Neural progenitor cell (in vitro differentiated cells): ENCODE measurements around the gene NUTM2D.
"Not testable (repeated sequence)": the region's sequence is repeated elsewhere in the genome, so short reads cannot be mapped to it uniquely, and the experiment has no call there.

Experiments used
- EZH2 ChIP-seq: fragments of 200-600 bp; sonication (generic); IDR thresholded peaks from 2 replicates; pipeline ENCODE4 v1.6.1; 2017; ENCODE audit warnings: antibody characterized with exemption, mild to moderate bottlenecking, moderate library complexity
- EZH2phosphoT487 ChIP-seq: fragments of 200-600 bp; sonication (generic); IDR thresholded peaks from 2 replicates; pipeline ENCODE4 v1.6.1; 2017; ENCODE audit warnings: antibody characterized with exemption
- TF ChIP-seq, protein P1 (sequence below): fragments of 200-600 bp; sonication (generic); IDR thresholded peaks from 2 replicates; pipeline ENCODE4 v1.5.1; 2017; ENCODE audit warnings: antibody characterized with exemption, mild to moderate bottlenecking

DNA sequence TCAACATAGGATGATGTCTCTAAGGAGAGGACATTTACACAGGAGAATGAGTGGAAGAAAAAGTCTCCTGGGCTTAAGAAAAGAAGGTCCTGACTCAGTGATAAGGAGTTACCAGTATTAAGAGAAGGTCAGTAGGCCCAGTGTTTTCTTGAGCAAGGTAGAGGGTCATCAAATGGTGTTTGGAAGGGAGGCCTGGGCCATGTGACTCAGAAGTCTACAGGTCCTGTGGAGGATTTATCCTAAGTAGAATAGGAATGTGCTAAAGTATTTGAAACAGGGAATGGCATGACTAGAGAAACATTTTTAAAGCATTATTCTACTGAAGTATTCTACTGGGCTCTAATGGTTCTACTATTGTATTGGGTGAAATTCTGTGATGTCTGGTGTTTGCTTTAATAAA lies 47.9 kb upstream of the NUTM2D start:
- TF ChIP-seq, protein P1, sequence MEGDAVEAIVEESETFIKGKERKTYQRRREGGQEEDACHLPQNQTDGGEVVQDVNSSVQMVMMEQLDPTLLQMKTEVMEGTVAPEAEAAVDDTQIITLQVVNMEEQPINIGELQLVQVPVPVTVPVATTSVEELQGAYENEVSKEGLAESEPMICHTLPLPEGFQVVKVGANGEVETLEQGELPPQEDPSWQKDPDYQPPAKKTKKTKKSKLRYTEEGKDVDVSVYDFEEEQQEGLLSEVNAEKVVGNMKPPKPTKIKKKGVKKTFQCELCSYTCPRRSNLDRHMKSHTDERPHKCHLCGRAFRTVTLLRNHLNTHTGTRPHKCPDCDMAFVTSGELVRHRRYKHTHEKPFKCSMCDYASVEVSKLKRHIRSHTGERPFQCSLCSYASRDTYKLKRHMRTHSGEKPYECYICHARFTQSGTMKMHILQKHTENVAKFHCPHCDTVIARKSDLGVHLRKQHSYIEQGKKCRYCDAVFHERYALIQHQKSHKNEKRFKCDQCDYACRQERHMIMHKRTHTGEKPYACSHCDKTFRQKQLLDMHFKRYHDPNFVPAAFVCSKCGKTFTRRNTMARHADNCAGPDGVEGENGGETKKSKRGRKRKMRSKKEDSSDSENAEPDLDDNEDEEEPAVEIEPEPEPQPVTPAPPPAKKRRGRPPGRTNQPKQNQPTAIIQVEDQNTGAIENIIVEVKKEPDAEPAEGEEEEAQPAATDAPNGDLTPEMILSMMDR = not testable (repeated sequence)
- TF ChIP-seq EZH2, EZH2phosphoT487: not testable (repeated sequence)
